ENCODE measurements around the gene LRRFIP2.

DNA sequence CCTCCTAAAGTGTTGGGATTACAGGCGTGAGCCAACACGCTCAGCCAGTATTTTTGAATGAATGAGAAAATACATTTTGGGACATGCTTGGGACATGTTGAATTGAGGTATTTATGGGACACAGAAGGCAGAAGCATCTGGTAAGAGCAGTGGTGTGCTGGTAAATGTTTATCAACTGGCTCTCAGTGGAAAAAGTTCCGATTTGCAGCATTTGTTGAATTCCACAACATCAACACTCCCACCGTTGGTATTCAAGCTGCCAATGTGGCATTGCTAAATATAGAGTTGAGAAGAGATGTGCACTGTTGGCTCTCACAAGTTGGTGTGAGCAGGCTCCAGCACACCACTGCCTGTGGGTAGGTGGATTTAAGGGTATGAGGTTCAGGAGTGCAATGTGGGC is 35.8 kb upstream of the LRRFIP2 start:
- TF ChIP-seq, protein P1, sequence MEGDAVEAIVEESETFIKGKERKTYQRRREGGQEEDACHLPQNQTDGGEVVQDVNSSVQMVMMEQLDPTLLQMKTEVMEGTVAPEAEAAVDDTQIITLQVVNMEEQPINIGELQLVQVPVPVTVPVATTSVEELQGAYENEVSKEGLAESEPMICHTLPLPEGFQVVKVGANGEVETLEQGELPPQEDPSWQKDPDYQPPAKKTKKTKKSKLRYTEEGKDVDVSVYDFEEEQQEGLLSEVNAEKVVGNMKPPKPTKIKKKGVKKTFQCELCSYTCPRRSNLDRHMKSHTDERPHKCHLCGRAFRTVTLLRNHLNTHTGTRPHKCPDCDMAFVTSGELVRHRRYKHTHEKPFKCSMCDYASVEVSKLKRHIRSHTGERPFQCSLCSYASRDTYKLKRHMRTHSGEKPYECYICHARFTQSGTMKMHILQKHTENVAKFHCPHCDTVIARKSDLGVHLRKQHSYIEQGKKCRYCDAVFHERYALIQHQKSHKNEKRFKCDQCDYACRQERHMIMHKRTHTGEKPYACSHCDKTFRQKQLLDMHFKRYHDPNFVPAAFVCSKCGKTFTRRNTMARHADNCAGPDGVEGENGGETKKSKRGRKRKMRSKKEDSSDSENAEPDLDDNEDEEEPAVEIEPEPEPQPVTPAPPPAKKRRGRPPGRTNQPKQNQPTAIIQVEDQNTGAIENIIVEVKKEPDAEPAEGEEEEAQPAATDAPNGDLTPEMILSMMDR (IDR thresholded peaks at IDR 0.05; ENCODE audit: insufficient read depth, low read length) = no peak
- TF ChIP-seq SPI1 (IDR thresholded peaks at IDR 0.05; ENCODE audit: borderline replicate concordance, low read depth) = no peak

All from HL-60 (cell line).